HG03139 (cell line): ENCODE data around the gene CFAP20DC.
"Not testable (repeated sequence)": the region's sequence is repeated elsewhere in the genome, so short reads cannot be mapped to it uniquely, and the experiment has no call there.

Experiments
- ATAC-seq: cut with Tn5 transposase; IDR thresholded peaks from one replicate; pipeline ENCODE4 v1.9.1; 2021; ENCODE audit not compliant: unreplicated experiment

Gene CFAP20DC

GRCh38 chr3:59023612-59024011 lies 26.2 kb downstream of the CFAP20DC start:
- no peak for ATAC-seq

- ATAC-seq = no peak
These were observed 32.2 kb downstream of the CFAP20DC start for GRCh38 chr3:59017617-59017984.

- ATAC-seq = no peak
These were observed 32.8 kb downstream of the CFAP20DC start for GRCh38 chr3:59016930-59017616.

- ATAC-seq = no peak
These were observed 36.2 kb downstream of the CFAP20DC start for GRCh38 chr3:59013611-59014010.

- ATAC-seq = no peak
These were observed 42.9 kb downstream of the CFAP20DC start for GRCh38 chr3:59006634-59007517.

- no peak for ATAC-seq
These were observed 48.1 kb downstream of the CFAP20DC start for GRCh38 chr3:59001675-59002074.

GRCh38 chr3:58999774-59000160 lies 50.1 kb downstream of the CFAP20DC start:
- no peak for ATAC-seq

- ATAC-seq = no peak
These were observed 50.6 kb downstream of the CFAP20DC start for GRCh38 chr3:58999134-58999773.

GRCh38 chr3:58998476-58999117 lies 51.2 kb downstream of the CFAP20DC start:
- no peak for ATAC-seq

GRCh38 chr3:58996730-58997129 lies 53.1 kb downstream of the CFAP20DC start:
- no peak for ATAC-seq

GRCh38 chr3:58994746-58995330 lies 55.0 kb downstream of the CFAP20DC start:
- ATAC-seq = no peak

GRCh38 chr3:58993547-58993946 lies 56.3 kb downstream of the CFAP20DC start:
- no peak for ATAC-seq

- no peak for ATAC-seq
These were observed 58.2 kb downstream of the CFAP20DC start for GRCh38 chr3:58991623-58992022.

- no peak for ATAC-seq
These were observed 58.8 kb downstream of the CFAP20DC start for GRCh38 chr3:58991026-58991425.

- ATAC-seq = no peak
These were observed 59.9 kb downstream of the CFAP20DC start for GRCh38 chr3:58989955-58990354.

- no peak for ATAC-seq
These were observed 60.7 kb downstream of the CFAP20DC start for GRCh38 chr3:58989163-58989562.

- no peak for ATAC-seq
These were observed 61.8 kb downstream of the CFAP20DC start for GRCh38 chr3:58988041-58988440.

- no peak for ATAC-seq
These were observed 63.2 kb downstream of the CFAP20DC start for GRCh38 chr3:58986654-58987053.

GRCh38 chr3:58979840-58980239 lies 70.0 kb downstream of the CFAP20DC start:
- ATAC-seq = no peak

GRCh38 chr3:58973796-58974195 lies 76.0 kb downstream of the CFAP20DC start:
- ATAC-seq = no peak

GRCh38 chr3:58967866-58968265 lies 82.0 kb downstream of the CFAP20DC start:
- not testable (repeated sequence) for ATAC-seq
